Pancreas (tissue), 10 donors: Measurements from ENCODE around the gene LRRC58. TPM values are rescaled to one million over a fixed set of nuclear protein-coding genes. Genes with fewer than 3 reads are reported as not detected.

Source experiments
- ATAC-seq, 4 donors: fragments of 200-7000 bp; cut with Tn5 transposase; one replicate each; pipeline versions ENCODE4 v1.8.0 to v1.9.1; 2020; ENCODE audit warnings: mild to moderate bottlenecking in 4 of 4, moderate library complexity in 4 of 4
- DNase-seq, 6 donors: peaks; one replicate each; pipeline ENCODE4 v3.0.0-alpha.2; 2020
- FAIRE-seq: peaks from 2 replicates; lab custom pipeline; 2012; peaks lifted over from hg19 to GRCh38; lab: Jason Lieb, UNC
- H3K27ac ChIP-seq, 4 donors: fragments of 200-600 bp; sonication (generic); 1 replicate in 3 of 4; 2 replicates in 1 of 4; pipeline versions ENCODE4 v1.5.0 to v1.8.0; 2020
- H3K27me3 ChIP-seq, 4 donors: fragments of 200-600 bp; one replicate each; pipeline ENCODE4 v1.8.0; 2021
- H3K36me3 ChIP-seq, 3 donors: fragments of 200-600 bp; sonication (generic) in 1 of 3; one replicate each; pipeline versions ENCODE4 v1.5.0 to v1.8.0; 2020 to 2021
- H3K4me1 ChIP-seq, 3 donors: fragments of 200-600 bp; one replicate each; pipeline ENCODE4 v1.8.0; 2021
- H3K4me3 ChIP-seq, 4 donors: fragments of 200-600 bp; sonication (generic) in 2 of 4; one replicate each; pipeline versions ENCODE4 v1.5.0 to v1.8.0; 2020 to 2021
- H3K9me3 ChIP-seq, 4 donors: fragments of 200-600 bp; one replicate each; pipeline ENCODE4 v1.8.0; 2021
- WGBS, 2 donors: extraction: QIAGEN DNeasy Blood & Tissue Kit; methylation state at CpG; one replicate each; pipeline ENCODE4 v1.1.7; 2013; 5-methylcytosine and 5-hydroxymethylcytosine counted together
- intact Hi-C, 3 donors: fragments of 100-400 bp; cut with DNase I; formaldehyde crosslinking; loops; one replicate each; pipeline versions ENCODE4 v1.11.1 to v1.14.2; 2022
- polyA plus RNA-seq, 2 donors: library from polyadenylated mRNA; stranded (reverse); fragments of 200-250 nt; gene quantifications; one replicate each; pipeline ENCODE4 v1.2.3, GENCODE V29; 2013
- total RNA-seq, 6 donors: library from RNA; stranded (reverse); fragmentation: NEBNext Ultra II Directional in 4 of 6; extraction: Animal tissue kit (Norgen Biotek cat#: 25700) in 4 of 6; gene quantifications; one replicate each; pipeline versions ENCODE4 v1.2.1 to v1.2.4, GENCODE V29; 2021 to 2023
- TF ChIP-seq, protein P1 (sequence below), 4 donors: fragments of 200-600 bp; sonication (generic) in 3 of 4; IDR thresholded peaks; one replicate each; pipeline versions ENCODE4 v1.5.0 to v1.8.0; 2021; ENCODE audit warnings: antibody characterized with exemption in 4 of 4
- donor health status: healthy with polysubstance abuse.
- donor health status: DM: no; HTN: no; CAD: no; lungs with moderate emphysema.
- donor health status: DM: no; HTN: no; CAD: no.
- donor health status: control.
- donor health status: control.
- donor health status: Bipolar disorder and iron deficiency.
- donor health status: DM: yes; HTN: yes; CAD: no.
- donor health status: DM: no; HTN: no; CAD: no.
- donor health status: DM: no; HTN: no; CAD: no.
- donor health status: DM: yes; HTN: yes; CAD: no.

LRRC58 gene
- total and polyA plus RNA-seq, 8 donors: 2.3 to 11.5 (median 8.7) TPM

DNA sequence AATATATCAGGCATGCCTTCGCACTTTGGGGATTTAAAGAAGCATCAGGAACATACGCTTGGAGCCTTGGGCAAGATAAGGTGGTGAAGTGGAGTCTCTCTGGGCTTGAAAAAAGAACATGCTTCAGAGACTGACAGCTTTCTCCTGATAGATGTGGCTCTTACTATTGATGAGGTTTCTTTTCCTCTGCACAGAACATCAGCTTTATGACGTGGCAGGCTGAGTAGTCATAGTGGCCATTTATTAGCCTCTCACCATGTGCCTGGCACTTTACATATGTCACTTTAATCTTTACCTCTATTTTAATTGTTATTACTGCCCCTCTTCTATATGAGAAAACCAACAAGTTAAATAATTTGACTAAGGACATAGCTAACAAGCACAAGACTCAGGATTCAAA lies 19.0 kb upstream of the LRRC58 start:
- FAIRE-seq: no peak
- no peak for DNase-seq
- 66 to 71% methylated on average over 3 of the region's 3 CpGs for WGBS, 2 donors
- ATAC-seq: no peak
- intact Hi-C loops: no loop called here
- H3K9me3 ChIP-seq: no peaks in the 10 kb centered on the region
- H3K27ac ChIP-seq: no peak overlapping the region
- H3K36me3 ChIP-seq: no peaks in the 10 kb centered on the region
- TF ChIP-seq, protein P1, sequence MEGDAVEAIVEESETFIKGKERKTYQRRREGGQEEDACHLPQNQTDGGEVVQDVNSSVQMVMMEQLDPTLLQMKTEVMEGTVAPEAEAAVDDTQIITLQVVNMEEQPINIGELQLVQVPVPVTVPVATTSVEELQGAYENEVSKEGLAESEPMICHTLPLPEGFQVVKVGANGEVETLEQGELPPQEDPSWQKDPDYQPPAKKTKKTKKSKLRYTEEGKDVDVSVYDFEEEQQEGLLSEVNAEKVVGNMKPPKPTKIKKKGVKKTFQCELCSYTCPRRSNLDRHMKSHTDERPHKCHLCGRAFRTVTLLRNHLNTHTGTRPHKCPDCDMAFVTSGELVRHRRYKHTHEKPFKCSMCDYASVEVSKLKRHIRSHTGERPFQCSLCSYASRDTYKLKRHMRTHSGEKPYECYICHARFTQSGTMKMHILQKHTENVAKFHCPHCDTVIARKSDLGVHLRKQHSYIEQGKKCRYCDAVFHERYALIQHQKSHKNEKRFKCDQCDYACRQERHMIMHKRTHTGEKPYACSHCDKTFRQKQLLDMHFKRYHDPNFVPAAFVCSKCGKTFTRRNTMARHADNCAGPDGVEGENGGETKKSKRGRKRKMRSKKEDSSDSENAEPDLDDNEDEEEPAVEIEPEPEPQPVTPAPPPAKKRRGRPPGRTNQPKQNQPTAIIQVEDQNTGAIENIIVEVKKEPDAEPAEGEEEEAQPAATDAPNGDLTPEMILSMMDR (IDR thresholded peaks at IDR 0.05): no peak
- no peaks in the 10 kb centered on the region for H3K27me3 ChIP-seq
- H3K4me1 ChIP-seq: no peaks in the 10 kb centered on the region
- H3K4me3 ChIP-seq: no peak overlapping the region

DNA sequence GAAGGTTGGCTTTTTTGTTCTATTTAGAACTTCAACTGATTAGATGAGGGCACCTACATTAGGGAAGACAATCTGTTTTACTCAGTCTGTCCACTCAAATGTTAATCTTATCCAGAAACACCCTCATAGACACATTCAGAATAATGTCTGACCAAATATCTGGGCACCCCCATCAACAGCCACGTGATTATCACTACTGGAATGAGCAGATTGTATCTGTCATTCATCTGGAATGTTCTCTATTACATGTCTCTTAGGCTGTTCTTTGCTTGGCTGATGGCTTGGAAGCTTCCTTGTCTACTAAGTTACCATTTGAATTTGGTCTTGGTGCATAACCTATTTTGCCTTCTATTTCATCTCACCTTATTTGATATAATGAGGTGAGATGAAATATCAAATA lies 15.7 kb upstream of the LRRC58 start:
- ATAC-seq: no peak
- intact Hi-C loops: no loop called here
- no peaks in the 10 kb centered on the region for H3K36me3 ChIP-seq

DNA sequence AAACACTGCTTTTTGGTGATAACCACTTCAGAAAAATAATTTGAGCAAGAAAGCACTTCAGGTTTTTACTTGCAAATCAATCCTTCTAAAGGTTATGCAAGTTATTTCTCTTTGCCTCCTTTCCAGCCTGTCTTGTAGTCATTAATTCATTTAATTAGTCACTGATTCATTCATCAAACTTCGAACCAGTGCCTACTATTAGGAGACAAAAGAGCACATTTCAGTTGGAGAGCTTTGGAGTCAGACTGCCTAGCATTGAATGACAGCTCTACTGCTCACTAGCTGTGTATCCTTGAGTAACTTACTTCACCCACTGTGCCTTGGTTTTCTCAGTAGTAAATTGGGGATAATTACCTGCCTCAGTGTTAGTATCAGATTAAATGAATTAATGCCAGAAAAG lies 14.9 kb upstream of the LRRC58 start:
- Histone ChIP-seq H3K27me3 (no peaks in the 10 kb centered on the region), H3K9me3 (no peaks in the 10 kb centered on the region), H3K4me3 (no peak overlapping the region), H3K27ac (no peak overlapping the region), H3K4me1 (no peaks in the 10 kb centered on the region), H3K36me3 (no peaks in the 10 kb centered on the region)
- no peak for ATAC-seq
- TF ChIP-seq, protein P1 (IDR thresholded peaks at IDR 0.05): no peak
- 21 to 28% methylated on average over 1 of the region's 1 CpG for WGBS, 2 donors
- intact Hi-C loops: no loop called here
- FAIRE-seq: no peak
- no peak for DNase-seq

More for the DNA sequence above, 15.7 kb upstream of the LRRC58 start:
- Histone ChIP-seq H3K4me1 (no peaks in the 10 kb centered on the region), H3K9me3 (no peaks in the 10 kb centered on the region), H3K4me3 (no peak overlapping the region), H3K27ac (no peak overlapping the region), H3K27me3 (no peaks in the 10 kb centered on the region)
- DNase-seq (no peak), FAIRE-seq (no peak)
- WGBS, 2 donors: 13 to 17% methylated on average over 1 of the region's 1 CpG
- TF ChIP-seq, protein P1 (IDR thresholded peaks at IDR 0.05): no peak

DNA sequence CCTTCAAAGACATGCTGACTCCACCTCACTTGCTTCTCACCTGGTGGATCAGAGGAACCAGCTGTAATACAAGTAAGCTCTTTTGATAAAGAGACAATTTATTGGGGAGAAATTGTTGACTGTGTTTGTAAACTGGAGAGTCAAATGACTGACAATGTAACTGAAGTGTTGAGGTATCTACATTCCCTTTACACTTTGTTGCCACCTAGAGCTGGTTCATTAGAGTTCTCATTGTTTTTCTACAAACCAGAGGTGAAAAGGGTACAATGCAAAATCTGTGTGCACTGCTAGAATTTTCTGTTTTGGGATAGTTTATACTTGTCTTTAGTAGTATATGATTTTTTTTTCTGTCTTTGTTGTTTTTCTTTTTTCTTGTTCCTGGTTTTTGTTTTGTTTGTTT lies 8.7 kb upstream of the LRRC58 start:
- Histone ChIP-seq H3K36me3 (no peaks in the 10 kb centered on the region), H3K4me1 (no peaks in the 10 kb centered on the region), H3K9me3 (no peaks in the 10 kb centered on the region), H3K27me3 (no peaks in the 10 kb centered on the region), H3K4me3 (no peak overlapping the region), H3K27ac (no peak overlapping the region)
- TF ChIP-seq, protein P1 (IDR thresholded peaks at IDR 0.05): no peak
- FAIRE-seq (no peak), ATAC-seq (no peak), DNase-seq (no peak)
- intact Hi-C loops: no loop called here

DNA sequence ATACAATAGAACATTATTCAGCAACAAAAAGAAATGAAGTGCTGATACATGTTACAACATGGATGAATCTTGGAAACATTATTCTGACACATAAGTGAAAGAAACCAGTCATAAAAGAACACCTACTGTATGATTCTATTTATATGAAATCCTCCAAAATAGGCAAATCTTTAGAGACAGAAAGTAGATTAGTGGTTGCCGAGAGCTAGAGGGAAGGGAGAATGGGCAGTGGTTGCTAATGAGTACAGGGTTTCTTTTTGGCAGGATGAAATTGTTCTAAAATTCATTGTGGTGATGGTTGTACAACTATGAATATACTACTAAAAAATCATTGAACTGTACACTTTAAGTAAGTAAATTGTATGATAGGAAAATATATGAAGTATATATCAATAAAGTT lies 6.3 kb upstream of the LRRC58 start:
- Histone ChIP-seq H3K9me3 (no peaks in the 10 kb centered on the region), H3K27me3 (no peaks in the 10 kb centered on the region), H3K27ac (no peak overlapping the region), H3K4me3 (no peak overlapping the region), H3K36me3 (no peaks in the 10 kb centered on the region), H3K4me1 (peaks cover 0 to 4% (median 0%) of the 10 kb centered on the region in 3 donors)
- TF ChIP-seq, protein P1 (IDR thresholded peaks at IDR 0.05): no peak
- intact Hi-C loops: no loop called here
- no peak for DNase-seq
- FAIRE-seq: no peak
- no peak for ATAC-seq
- 83 to 86% methylated on average over 1 of the region's 1 CpG for WGBS, 2 donors
